ENCODE measurements around the gene LLGL2.

GRCh38 chr17:75594499-75595283, 69.2 kb downstream of the LLGL2 start:
- TF ChIP-seq CTCF (IDR thresholded peaks at IDR 0.05) (no peak), EZH2 (IDR thresholded peaks at IDR 0.05; ENCODE audit: borderline replicate concordance, insufficient read depth, low read depth, low read length, poor library complexity, severe bottlenecking) (no peak)
